ENCODE measurements around the gene FCRLB. TPM values are rescaled to one million over a fixed set of nuclear protein-coding genes. Genes with fewer than 3 reads are reported as not detected.

The FCRLB gene
- total RNA-seq, 1 donor from 2014 or later, result not detected

DNA sequence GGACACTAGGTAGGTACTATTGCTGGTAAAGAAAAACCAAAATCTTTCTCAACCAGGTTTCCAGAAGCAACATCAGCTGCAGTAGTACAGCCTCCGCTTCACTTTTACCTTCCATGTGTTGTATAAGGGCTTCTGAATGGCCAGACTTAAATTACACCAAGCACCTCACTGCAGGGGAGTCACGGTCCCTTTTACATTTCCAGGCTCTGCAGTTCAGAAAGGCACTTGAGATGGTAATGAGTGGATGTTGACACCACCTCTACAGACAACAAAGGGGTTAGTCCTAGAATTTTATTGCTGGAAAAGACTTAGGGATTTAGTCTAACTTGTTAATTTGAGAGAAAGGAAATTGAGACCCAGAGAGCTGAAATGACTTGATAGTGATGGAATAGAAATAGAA lies 16.3 kb downstream of the FCRLB start:
- H3K9me3 Mint-ChIP-seq, result no peaks in the 10 kb centered on the region
- H3K27ac Mint-ChIP-seq, result no peak overlapping the region
- intact Hi-C loops (cut with micrococcal nuclease), result loop anchor here (1.0 kb wide), 1 partner anchor 7 kb away; no protein-coding TSS in a partner anchor
- peaks cover 38% of the 10 kb centered on the region for H3K4me1 Mint-ChIP-seq (ENCODE audit: low read depth)
- H3K27me3 Mint-ChIP-seq (ENCODE audit: insufficient read depth), result peaks cover 38% of the 10 kb centered on the region
- no peak for DNase-seq (ENCODE audit: low spot score)
- H3K4me3 Mint-ChIP-seq, result no peak overlapping the region
- no peaks in the 10 kb centered on the region for H3K36me3 Mint-ChIP-seq (ENCODE audit: low read depth)

DNA sequence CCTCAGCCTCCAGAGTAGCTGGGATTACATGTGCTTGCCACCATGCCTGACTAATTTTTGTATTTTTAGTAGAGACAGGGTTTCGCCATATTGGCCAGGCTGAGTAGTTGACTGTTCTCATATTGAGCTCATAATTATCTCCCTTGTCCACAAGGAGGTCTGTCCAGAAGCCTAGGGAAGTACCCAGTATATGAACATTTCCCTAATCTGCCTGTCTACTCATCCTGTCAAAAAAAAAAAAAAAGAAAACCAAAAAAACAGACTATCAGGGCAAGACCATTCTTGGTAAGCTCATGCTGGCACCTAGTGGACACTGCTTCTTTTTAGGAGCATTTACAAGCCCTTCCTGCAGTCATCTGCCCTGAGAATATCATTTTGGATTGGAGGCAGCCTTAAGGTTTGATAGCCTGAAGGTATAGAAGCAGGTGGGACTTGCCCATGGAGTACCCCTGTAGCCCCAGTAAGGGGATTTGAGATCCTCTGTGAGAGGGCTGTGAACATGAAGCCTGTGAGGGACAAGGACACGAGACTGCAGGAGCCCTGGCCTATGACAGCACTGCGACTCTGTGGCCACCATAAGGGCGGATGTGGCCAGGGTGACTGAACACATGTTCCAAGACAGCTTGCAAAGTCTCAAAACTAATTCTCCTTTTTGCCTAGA lies 17.4 kb downstream of the FCRLB start:
- intact Hi-C loops (cut with micrococcal nuclease), result loop anchor here (1.0 kb wide), 1 partner anchor 8 kb away; no protein-coding TSS in a partner anchor
- Mint-ChIP-seq H3K4me1 (ENCODE audit: low read depth) (peaks cover 41% of the 10 kb centered on the region), H3K27me3 (ENCODE audit: insufficient read depth) (peaks cover 29% of the 10 kb centered on the region), H3K27ac (peak overlapping the region; percentile 20), H3K9me3 (no peaks in the 10 kb centered on the region), H3K4me3 (no peak overlapping the region), H3K36me3 (ENCODE audit: low read depth) (no peaks in the 10 kb centered on the region)
- peak; percentile 54 for DNase-seq (ENCODE audit: low spot score)

DNA sequence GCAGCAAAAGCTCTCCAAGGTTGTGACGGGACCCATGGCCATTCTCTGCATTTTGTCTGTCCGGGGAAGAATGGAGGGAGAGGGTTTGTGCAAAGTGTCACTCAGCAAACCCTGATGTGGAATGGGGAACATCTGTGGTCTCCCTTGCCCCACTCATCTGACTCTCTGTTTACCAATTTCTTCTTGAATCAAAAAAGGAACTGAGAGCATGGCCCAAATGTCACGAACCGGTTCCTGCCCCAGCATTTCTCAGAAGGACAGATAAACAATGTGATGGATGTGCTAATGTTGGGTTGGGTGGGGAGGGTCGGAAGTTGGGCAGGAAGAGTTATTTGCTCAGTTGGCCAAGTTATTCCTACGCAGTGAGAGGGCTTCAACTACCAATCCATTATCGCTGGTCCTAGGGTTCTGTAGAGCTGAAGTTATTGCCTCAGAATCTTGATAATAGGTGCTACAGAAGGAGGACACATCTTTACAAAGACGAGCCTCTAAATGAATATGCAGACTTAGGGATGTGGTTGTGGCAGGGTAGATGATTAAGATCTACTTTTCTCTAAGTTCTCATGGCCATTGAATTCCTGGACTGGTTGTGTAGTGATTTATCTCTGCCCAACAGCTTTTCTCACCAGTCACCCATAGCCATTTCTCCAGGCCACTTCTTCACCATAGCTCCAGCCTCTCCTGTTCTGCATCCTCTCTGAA lies 18.7 kb downstream of the FCRLB start:
- Mint-ChIP-seq H3K9me3 (no peaks in the 10 kb centered on the region), H3K27ac (no peak overlapping the region), H3K36me3 (ENCODE audit: low read depth) (no peaks in the 10 kb centered on the region), H3K27me3 (ENCODE audit: insufficient read depth) (peaks cover 24% of the 10 kb centered on the region), H3K4me3 (no peak overlapping the region), H3K4me1 (ENCODE audit: low read depth) (peaks cover 53% of the 10 kb centered on the region)
- intact Hi-C loops (cut with micrococcal nuclease), result loop anchor here (2.0 to 5.0 kb wide), 2 partner anchors 13 to 343 kb away; no protein-coding TSS in a partner anchor
- no peak for DNase-seq (ENCODE audit: low spot score)

DNA sequence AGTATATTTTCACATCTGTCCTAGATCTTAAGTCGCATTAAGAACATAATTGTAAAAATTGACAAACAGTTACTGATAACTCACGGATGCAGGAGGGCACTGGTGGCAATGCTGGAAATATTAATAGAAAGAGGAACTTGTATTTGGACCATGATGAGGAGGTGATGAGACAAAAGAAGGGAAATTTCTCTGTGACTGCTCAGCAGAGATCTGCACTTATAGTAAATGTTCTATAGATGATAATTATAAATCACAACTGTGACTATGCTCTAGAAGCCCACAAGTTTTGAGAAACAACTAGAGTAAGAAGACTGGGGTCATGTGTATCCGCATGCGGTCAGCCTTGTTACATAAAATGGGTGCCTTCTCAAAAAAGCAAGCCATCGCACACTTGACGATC lies 19.6 kb downstream of the FCRLB start:
- no peaks in the 10 kb centered on the region for H3K36me3 Mint-ChIP-seq (ENCODE audit: low read depth)
- no peak overlapping the region for H3K4me3 Mint-ChIP-seq
- peaks cover 60% of the 10 kb centered on the region for H3K4me1 Mint-ChIP-seq (ENCODE audit: low read depth)

DNA sequence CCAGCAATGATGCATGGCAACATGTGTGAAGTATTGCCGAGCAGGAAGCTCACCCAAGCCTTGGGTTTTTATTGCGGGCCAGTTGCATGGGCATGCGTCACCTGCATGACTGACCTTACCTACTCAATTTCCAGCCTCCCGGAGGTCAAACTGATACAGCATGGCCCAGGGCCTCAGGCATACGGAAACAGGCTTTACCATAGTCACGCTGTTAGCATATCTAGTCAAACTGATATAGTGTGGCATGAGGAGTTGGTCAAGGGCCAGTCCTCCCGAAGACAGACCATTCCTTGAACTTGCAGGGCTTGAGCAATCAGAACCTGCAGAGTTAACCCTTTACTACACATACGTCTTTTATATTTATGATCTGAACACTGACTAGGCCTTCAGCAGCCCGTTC lies 21.9 kb downstream of the FCRLB start:
- Mint-ChIP-seq H3K27ac (no peak overlapping the region), H3K36me3 (ENCODE audit: low read depth) (no peaks in the 10 kb centered on the region), H3K4me1 (ENCODE audit: low read depth) (peaks cover 54% of the 10 kb centered on the region), H3K4me3 (no peak overlapping the region), H3K27me3 (ENCODE audit: insufficient read depth) (peaks cover 28% of the 10 kb centered on the region), H3K9me3 (no peaks in the 10 kb centered on the region)
- DNase-seq (ENCODE audit: low spot score), result no peak
- intact Hi-C loops (cut with micrococcal nuclease), result loop anchor here (5.0 kb wide), 1 partner anchor 346 kb away; no protein-coding TSS in a partner anchor

More for the DNA sequence above, 19.6 kb downstream of the FCRLB start:
- Mint-ChIP-seq H3K27ac (no peak overlapping the region), H3K27me3 (ENCODE audit: insufficient read depth) (peaks cover 26% of the 10 kb centered on the region), H3K9me3 (no peaks in the 10 kb centered on the region)
- no peak for DNase-seq (ENCODE audit: low spot score)
- intact Hi-C loops (cut with micrococcal nuclease), result loop anchor here (1.0 to 5.0 kb wide), 5 partner anchors 14 to 344 kb away; no protein-coding TSS in a partner anchor

DNA sequence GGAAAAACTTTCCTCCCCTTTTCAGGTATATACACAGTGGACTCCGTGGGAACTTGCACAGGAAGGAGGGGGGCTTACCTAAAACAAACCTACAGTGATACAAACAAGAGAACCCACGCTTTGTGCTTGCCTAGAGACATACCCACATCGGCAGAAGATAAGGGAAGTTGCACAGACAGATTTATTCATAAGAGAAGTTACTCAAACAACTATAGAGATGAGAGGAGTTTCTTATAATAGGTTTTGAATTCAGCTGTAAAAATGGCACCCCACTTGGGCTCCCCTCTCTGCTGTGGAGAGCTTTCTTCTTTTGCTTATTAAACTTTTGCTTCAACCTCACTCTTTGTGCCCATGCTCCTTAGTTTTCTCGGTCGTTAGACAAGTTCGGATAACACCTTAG lies 26.5 kb downstream of the FCRLB start:
- no peaks in the 10 kb centered on the region for H3K9me3 Mint-ChIP-seq
- no peak overlapping the region for H3K27ac Mint-ChIP-seq
- intact Hi-C loops (cut with micrococcal nuclease), result no loop called here
- peaks cover 27% of the 10 kb centered on the region for H3K27me3 Mint-ChIP-seq (ENCODE audit: insufficient read depth)
- no peak overlapping the region for H3K4me3 Mint-ChIP-seq
- no peak for DNase-seq (ENCODE audit: low spot score)
- peaks cover 40% of the 10 kb centered on the region for H3K4me1 Mint-ChIP-seq (ENCODE audit: low read depth)
- peaks cover 8% of the 10 kb centered on the region for H3K36me3 Mint-ChIP-seq (ENCODE audit: low read depth)

DNA sequence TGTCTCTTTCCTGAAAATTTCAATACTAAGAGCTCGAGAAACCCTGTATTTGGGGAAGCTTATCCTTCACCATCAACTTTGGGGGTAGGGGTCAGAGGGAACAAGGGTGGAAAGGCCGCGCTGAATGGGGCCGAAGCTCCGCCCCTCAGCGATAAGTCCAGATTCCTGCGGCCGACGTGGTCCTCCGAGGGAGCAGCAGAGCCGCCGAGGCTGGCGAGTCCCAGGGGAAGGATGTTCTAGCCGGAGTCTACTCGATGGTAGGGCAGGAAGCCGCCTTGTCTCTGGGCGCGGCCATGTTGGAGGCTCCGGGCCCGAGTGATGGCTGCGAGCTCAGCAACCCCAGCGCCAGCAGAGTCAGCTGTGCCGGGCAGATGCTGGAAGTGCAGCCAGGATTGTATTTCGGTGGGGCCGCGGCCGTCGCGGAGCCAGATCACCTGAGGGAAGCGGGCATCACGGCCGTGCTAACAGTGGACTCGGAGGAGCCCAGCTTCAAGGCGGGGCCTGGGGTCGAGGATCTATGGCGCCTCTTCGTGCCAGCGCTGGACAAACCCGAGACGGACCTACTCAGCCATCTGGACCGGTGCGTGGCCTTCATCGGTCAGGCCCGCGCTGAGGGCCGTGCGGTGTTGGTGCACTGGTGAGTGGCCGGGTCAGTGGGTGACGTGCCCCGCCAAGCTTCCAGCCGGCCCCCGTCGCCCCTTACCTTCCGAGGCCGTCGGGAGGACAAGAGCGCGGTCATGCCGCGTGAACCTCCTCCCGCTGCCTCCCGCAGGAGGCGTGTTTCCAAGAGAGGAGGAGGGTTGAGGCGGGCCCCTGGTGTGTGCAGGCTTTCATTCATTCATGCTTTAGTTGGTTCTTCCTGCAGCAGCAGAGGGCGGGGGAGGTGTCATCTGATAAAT lies 28.4 kb downstream of the FCRLB start, which contains the start of gene DUSP12:
DUSP12 (plus strand) TSS at position 278 of the 899 bp plus-strand sequence; CDS start at position 294, 16 bp downstream.
- Mint-ChIP-seq H3K4me3 (peak within 1 kb of the TSS; percentile 98), H3K9me3 (peaks cover 9% of the 10 kb centered on the region), H3K4me1 (ENCODE audit: low read depth) (peaks cover 32% of the 10 kb centered on the region), H3K36me3 (ENCODE audit: low read depth) (peaks cover 23% of the 10 kb centered on the region), H3K27me3 (ENCODE audit: insufficient read depth) (peaks cover 27% of the 10 kb centered on the region), H3K27ac (peak within 1 kb of the TSS; percentile 99)
- DNase-seq (ENCODE audit: low spot score), result peak; percentile 82
- intact Hi-C loops (cut with micrococcal nuclease), result loop anchor here (1.0 kb wide), 2 partner anchors 17 to 137 kb away; partner anchors contain the start of gene ATF6

DNA sequence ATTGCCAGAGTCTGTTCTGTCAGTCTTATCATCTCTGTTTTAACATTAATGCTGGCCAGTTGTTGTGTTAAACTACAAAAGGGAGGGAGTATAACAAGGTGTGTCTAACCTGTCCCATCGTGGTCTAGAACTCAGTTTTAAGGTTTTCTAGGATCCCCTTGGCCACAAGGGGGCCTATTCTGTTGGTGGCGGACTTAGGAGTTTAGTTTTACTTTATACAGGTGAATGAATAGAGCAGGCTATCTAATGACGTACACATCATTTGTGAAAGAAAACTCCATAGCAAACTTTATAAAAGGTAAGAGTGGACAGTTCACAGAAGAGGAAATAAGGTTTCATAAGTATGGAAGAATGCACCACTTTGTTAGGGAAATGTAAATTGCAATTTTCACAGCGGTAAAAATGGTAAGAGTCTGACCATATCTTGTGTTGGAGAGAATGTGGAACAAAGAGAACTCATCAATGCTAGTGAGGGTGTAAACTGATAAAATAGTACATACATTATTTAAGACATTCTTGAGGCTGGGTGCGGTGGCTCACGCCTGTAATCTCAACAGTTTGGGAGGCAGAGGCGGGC lies 42.3 kb downstream of the FCRLB start:
- Mint-ChIP-seq H3K27ac (peak overlapping the region; percentile 5), H3K27me3 (ENCODE audit: insufficient read depth) (no peaks in the 10 kb centered on the region), H3K36me3 (ENCODE audit: low read depth) (peaks cover 5% of the 10 kb centered on the region), H3K9me3 (no peaks in the 10 kb centered on the region), H3K4me1 (ENCODE audit: low read depth) (peaks cover 29% of the 10 kb centered on the region), H3K4me3 (peak overlapping the region; percentile 32)
- intact Hi-C loops (cut with micrococcal nuclease), result no loop called here
- peak; percentile 21 for DNase-seq (ENCODE audit: low spot score)

DNA sequence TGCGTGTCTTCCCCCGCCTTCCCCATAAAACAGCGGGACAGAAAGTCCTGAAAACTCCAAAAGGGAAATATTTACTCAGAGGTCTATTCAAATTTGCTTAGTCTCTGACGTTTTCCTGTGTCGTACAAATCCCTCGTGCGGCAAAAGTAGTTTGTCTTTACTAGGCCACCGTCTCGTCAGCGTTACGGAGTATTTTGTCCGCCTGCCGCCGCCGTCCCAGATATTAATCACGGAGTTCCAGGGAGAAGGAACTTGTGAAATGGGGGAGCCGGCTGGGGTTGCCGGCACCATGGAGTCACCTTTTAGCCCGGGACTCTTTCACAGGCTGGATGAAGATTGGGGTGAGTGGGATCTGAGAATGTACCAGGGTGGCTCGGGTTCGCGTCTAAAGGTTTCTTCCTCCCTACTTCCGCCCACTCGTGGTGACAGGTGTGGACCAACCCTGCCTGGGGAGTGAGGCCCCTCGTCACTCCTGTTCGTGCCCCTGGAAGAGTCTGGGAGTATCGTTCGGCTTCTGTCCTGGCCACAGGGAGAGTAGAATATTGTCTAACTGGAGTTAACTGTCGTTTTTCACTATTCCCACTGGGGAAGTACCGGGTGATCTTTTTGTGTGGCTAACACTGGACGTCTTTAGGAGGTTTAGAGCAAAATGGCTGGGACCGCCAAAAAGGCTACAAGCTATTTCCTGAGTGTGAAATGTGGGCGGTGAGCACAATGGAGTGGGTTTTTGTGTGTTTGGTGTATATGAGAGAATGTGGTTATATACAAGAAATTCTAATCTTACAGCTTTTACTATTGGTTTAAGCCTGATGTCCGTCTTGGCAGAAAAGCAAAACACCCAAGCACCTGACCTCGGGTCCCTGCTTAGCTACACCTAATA lies 45.0 kb downstream of the FCRLB start, which contains the start of gene ATF6:
ATF6 (plus strand) TSS at position 219 of the 880 bp plus-strand sequence; CDS start at position 260, 41 bp downstream.
- H3K27ac Mint-ChIP-seq, result peak within 1 kb of the TSS; percentile 94
- H3K4me1 Mint-ChIP-seq (ENCODE audit: low read depth), result peaks cover 37% of the 10 kb centered on the region
- H3K36me3 Mint-ChIP-seq (ENCODE audit: low read depth), result peaks cover 2% of the 10 kb centered on the region
- intact Hi-C loops (cut with micrococcal nuclease), result loop anchor here (1.0 to 5.0 kb wide), 8 partner anchors 16 to 1556 kb away; partner anchors contain the start of genes NUF2 and UAP1
- DNase-seq (ENCODE audit: low spot score), result peak; percentile 77
- H3K4me3 Mint-ChIP-seq, result peak within 1 kb of the TSS; percentile 97
- no peaks in the 10 kb centered on the region for H3K9me3 Mint-ChIP-seq
- H3K27me3 Mint-ChIP-seq (ENCODE audit: insufficient read depth), result no peaks in the 10 kb centered on the region

DNA sequence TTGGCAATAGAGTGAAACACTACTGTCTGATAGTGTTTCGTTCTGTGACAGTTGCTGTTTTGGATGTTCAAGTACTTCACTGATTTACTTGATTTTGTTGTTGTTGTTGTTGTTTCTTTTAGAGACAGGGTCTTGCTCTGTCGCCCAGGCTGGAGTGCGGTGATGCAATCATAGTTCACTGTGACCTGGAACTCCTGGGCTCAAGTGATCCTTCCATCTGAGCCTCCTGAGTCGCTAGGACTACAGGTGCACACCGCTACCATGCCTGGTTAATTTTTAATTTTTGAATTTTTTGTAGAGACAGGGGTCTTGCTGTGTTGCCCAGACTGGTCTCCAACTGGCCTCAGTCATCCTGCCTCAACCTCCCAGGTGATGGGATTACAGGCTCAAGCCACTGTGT lies 47.1 kb downstream of the FCRLB start:
- intact Hi-C loops (cut with micrococcal nuclease), result loop anchor here (5.0 kb wide), 2 partner anchors 794 to 1554 kb away; partner anchors contain the start of genes NUF2 and UAP1
- no peak for DNase-seq (ENCODE audit: low spot score)
- H3K4me3 Mint-ChIP-seq, result peak overlapping the region; percentile 97
- no peaks in the 10 kb centered on the region for H3K27me3 Mint-ChIP-seq (ENCODE audit: insufficient read depth)
- peaks cover 35% of the 10 kb centered on the region for H3K4me1 Mint-ChIP-seq (ENCODE audit: low read depth)
- no peaks in the 10 kb centered on the region for H3K9me3 Mint-ChIP-seq
- H3K27ac Mint-ChIP-seq, result peak overlapping the region; percentile 35
- peaks cover 2% of the 10 kb centered on the region for H3K36me3 Mint-ChIP-seq (ENCODE audit: low read depth)

DNA sequence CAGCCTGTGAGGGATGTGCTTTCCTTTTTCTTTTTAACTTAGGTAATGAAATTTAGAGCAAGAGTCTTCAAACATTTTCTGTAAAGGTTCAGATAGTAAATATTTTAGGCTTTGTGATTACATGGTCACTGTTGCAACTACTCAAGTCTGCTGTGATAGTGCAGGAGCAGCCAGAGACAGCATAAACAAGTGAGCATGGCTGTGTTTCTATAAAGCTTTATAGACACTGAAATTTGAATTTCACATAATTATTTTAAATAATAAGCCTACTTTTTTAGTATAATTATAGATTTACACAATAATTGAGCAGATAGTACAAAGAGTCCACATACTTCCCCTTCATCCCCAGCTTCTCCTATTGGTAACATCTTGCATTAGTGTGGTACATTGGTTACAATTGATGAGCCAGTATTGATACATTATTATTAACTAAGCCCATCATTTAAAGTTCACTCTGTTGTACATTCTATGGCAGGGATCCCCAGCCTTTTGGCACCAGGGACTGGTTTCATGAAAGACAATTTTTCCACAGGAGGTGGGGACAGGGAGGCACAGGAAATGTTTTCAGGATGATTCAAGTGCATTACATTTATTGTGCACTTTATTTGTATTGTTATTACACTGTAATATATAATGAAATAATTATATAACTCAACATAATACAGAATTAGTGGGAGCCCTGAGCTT lies 47.8 kb downstream of the FCRLB start:
- Mint-ChIP-seq H3K4me1 (ENCODE audit: low read depth) (peaks cover 35% of the 10 kb centered on the region), H3K4me3 (no peak overlapping the region), H3K27me3 (ENCODE audit: insufficient read depth) (no peaks in the 10 kb centered on the region), H3K27ac (no peak overlapping the region), H3K9me3 (no peaks in the 10 kb centered on the region), H3K36me3 (ENCODE audit: low read depth) (peaks cover 2% of the 10 kb centered on the region)
- no peak for DNase-seq (ENCODE audit: low spot score)
- intact Hi-C loops (cut with micrococcal nuclease), result loop anchor here (5.0 kb wide), 2 partner anchors 793 to 1553 kb away; partner anchors contain the start of genes NUF2 and UAP1
